Vagina (tissue), 2 donors: ENCODE measurements around the gene INHA. TPM values are rescaled to one million over a fixed set of nuclear protein-coding genes. Genes with fewer than 3 reads are reported as not detected.

Experiments used
- DNase-seq, 2 donors: peaks; one replicate each; pipeline ENCODE4 v3.0.0-alpha.2; 2017; ENCODE audit errors: extremely low spot score in 2 of 2
- H3K27ac ChIP-seq: fragments of 200-600 bp; sonication (generic); one replicate; pipeline ENCODE4 v1.5.1; 2019
- H3K27me3 ChIP-seq: fragments of 200-600 bp; sonication (generic); one replicate; pipeline ENCODE4 v1.5.1; 2019
- H3K36me3 ChIP-seq, 2 donors: fragments of 200-600 bp; sonication (generic); one replicate each; pipeline ENCODE4 v1.5.1; 2017 to 2019
- H3K4me1 ChIP-seq: fragments of 200-600 bp; sonication (generic); one replicate; pipeline ENCODE4 v1.5.1; 2019
- H3K4me3 ChIP-seq, 2 donors: fragments of 200-600 bp; sonication (generic); 1 replicate in 1 of 2; 2 replicates in 1 of 2; pipeline ENCODE4 v1.5.1; 2016 to 2019
- H3K9me3 ChIP-seq: fragments of 200-600 bp; sonication (generic); one replicate; pipeline ENCODE4 v1.5.1; 2019
- CTCF ChIP-seq, 3 experiments: fragments of 450-650 bp in 2 of 3; fragments of 200-600 bp in 1 of 3; sonication (generic) in 1 of 3; IDR thresholded peaks; one replicate each; pipeline ENCODE4 v1.5.1; 2017 to 2019; ENCODE audit warnings: antibody characterized with exemption in 3 of 3, mild to moderate bottlenecking in 2 of 3, moderate library complexity in 2 of 3
- POLR2A ChIP-seq, 2 donors: fragments of 450-650 bp; IDR thresholded peaks; one replicate each; pipeline ENCODE4 v1.6.1; 2017; ENCODE audit warnings: antibody characterized with exemption in 2 of 2, mild to moderate bottlenecking in 2 of 2, moderate library complexity in 2 of 2
- POLR2AphosphoS5 ChIP-seq, 2 donors: sonication (generic); formaldehyde crosslinking; IDR thresholded peaks; one replicate each; pipeline ENCODE4 v1.9.0; 2017; ENCODE audit warnings: antibody characterized with exemption in 2 of 2, mild to moderate bottlenecking in 2 of 2, low read depth in 1 of 2; ENCODE audit not compliant: insufficient read depth in 1 of 2
- intact Hi-C: fragments of 100-400 bp; cut with DNase I; formaldehyde crosslinking; loops from one replicate; pipeline ENCODE4 v1.15.1; 2023
- total RNA-seq: library from RNA; depleted of rRNA; stranded (reverse); fragments of >200 nt; gene quantifications from one replicate; pipeline ENCODE4 v1.2.3, GENCODE V29; 2016

The INHA gene
- total RNA-seq, 1 donor from 2014 or later, result 0.74 TPM

GRCh38 chr2:219549619-219550018 is 22.5 kb upstream of the INHA start:
- H3K36me3 ChIP-seq, result no peaks in the 10 kb centered on the region
- TF ChIP-seq POLR2AphosphoS5 (IDR thresholded peaks at IDR 0.05; ENCODE audit: insufficient read depth in 1 of 2, low read depth in 1 of 2) (no peak), POLR2A (IDR thresholded peaks at IDR 0.05) (no peak)
- intact Hi-C loops, result no loop called here

GRCh38 chr2:219551441-219552381 is 20.4 kb upstream of the INHA start:
- no peaks in the 10 kb centered on the region for H3K27me3 ChIP-seq
- no peak for DNase-seq
- peaks cover 23% of the 10 kb centered on the region for H3K4me1 ChIP-seq
- H3K9me3 ChIP-seq, result no peaks in the 10 kb centered on the region
- TF ChIP-seq POLR2AphosphoS5 (IDR thresholded peaks at IDR 0.05; ENCODE audit: insufficient read depth in 1 of 2, low read depth in 1 of 2), result peak in 1 of 2 donors; percentile 21
- TF ChIP-seq POLR2A (IDR thresholded peaks at IDR 0.05), result no peak
- TF ChIP-seq CTCF (IDR thresholded peaks at IDR 0.05), result no peak
- intact Hi-C loops, result no loop called here
- H3K36me3 ChIP-seq, result no peaks in the 10 kb centered on the region
- H3K4me3 ChIP-seq, result peak overlapping the region; percentile 53 to 69
- H3K27ac ChIP-seq, result no peak overlapping the region

More at GRCh38 chr2:219549619-219550018, 22.5 kb upstream of the INHA start:
- Histone ChIP-seq H3K4me1 (peaks cover 25% of the 10 kb centered on the region), H3K27me3 (no peaks in the 10 kb centered on the region), H3K9me3 (no peaks in the 10 kb centered on the region), H3K4me3 (no peak overlapping the region), H3K27ac (no peak overlapping the region)
- no peak for DNase-seq

GRCh38 chr2:219552382-219553167 is 19.5 kb upstream of the INHA start:
- TF ChIP-seq POLR2AphosphoS5 (IDR thresholded peaks at IDR 0.05; ENCODE audit: insufficient read depth in 1 of 2, low read depth in 1 of 2), result peak; percentile 38 to 73
- no peak for TF ChIP-seq POLR2A (IDR thresholded peaks at IDR 0.05)
- Histone ChIP-seq H3K36me3 (no peaks in the 10 kb centered on the region), H3K27me3 (no peaks in the 10 kb centered on the region), H3K27ac (peak overlapping the region; percentile 27), H3K4me3 (peak overlapping the region; percentile 53 to 69), H3K9me3 (no peaks in the 10 kb centered on the region), H3K4me1 (peaks cover 23% of the 10 kb centered on the region)
- intact Hi-C loops, result no loop called here
- DNase-seq, result no peak

GRCh38 chr2:219553168-219553417 is 19.0 kb upstream of the INHA start:
- peak overlapping the region; percentile 53 to 69 for H3K4me3 ChIP-seq
- no peaks in the 10 kb centered on the region for H3K27me3 ChIP-seq

GRCh38 chr2:219553463-219553963 is 18.6 kb upstream of the INHA start:
- TF ChIP-seq POLR2A (IDR thresholded peaks at IDR 0.05) (no peak), CTCF (IDR thresholded peaks at IDR 0.05) (no peak), POLR2AphosphoS5 (IDR thresholded peaks at IDR 0.05; ENCODE audit: insufficient read depth in 1 of 2, low read depth in 1 of 2) (no peak)
- H3K27me3 ChIP-seq, result no peaks in the 10 kb centered on the region
- intact Hi-C loops, result no loop called here

More at GRCh38 chr2:219553168-219553417, 19.0 kb upstream of the INHA start:
- peaks cover 23% of the 10 kb centered on the region for H3K4me1 ChIP-seq
- H3K27ac ChIP-seq, result peak overlapping the region; percentile 27
- DNase-seq, result no peak
- TF ChIP-seq POLR2AphosphoS5 (IDR thresholded peaks at IDR 0.05; ENCODE audit: insufficient read depth in 1 of 2, low read depth in 1 of 2) (no peak), POLR2A (IDR thresholded peaks at IDR 0.05) (no peak), CTCF (IDR thresholded peaks at IDR 0.05) (no peak)
- no peaks in the 10 kb centered on the region for H3K9me3 ChIP-seq
- H3K36me3 ChIP-seq, result no peaks in the 10 kb centered on the region
- intact Hi-C loops, result no loop called here

More at GRCh38 chr2:219553463-219553963, 18.6 kb upstream of the INHA start:
- no peak for DNase-seq
- no peak overlapping the region for H3K27ac ChIP-seq
- H3K4me3 ChIP-seq, result no peak overlapping the region
- peaks cover 23% of the 10 kb centered on the region for H3K4me1 ChIP-seq
- no peaks in the 10 kb centered on the region for H3K9me3 ChIP-seq
- no peaks in the 10 kb centered on the region for H3K36me3 ChIP-seq
